Activated CD8-positive, alpha-beta memory T cell treated with anti-CD3 and anti-CD28 coated beads for 48 hours (primary cell): ENCODE measurements around the gene CROCC.
"Not testable (repeated sequence)": the region's sequence is repeated elsewhere in the genome, so short reads cannot be mapped to it uniquely, and the experiment has no call there.

Source experiments
- DNase-seq, 3 experiments: peaks; one replicate each; pipeline ENCODE4 v3.0.0-alpha.2; 2020; ENCODE audit warnings: low read depth in 2 of 3, low spot score in 2 of 3

Gene CROCC

GRCh38 chr1:16914928-16915626, 6.7 kb upstream of the CROCC start:
- not testable (repeated sequence) for DNase-seq

GRCh38 chr1:16915627-16915973, 6.1 kb upstream of the CROCC start:
- DNase-seq = no peak

- not testable (repeated sequence) for DNase-seq
Observed at GRCh38 chr1:16916036-16916880, 5.5 kb upstream of the CROCC start.

GRCh38 chr1:16918371-16918770, 3.4 kb upstream of the CROCC start:
- DNase-seq = no peak

- DNase-seq = not testable (repeated sequence)
Observed at GRCh38 chr1:16918936-16919665, 2.6 kb upstream of the CROCC start.

- DNase-seq = no peak
Observed at GRCh38 chr1:16920951-16921350, 780 bp upstream of the CROCC start.

GRCh38 chr1:16922466-16922865, 735 bp downstream of the CROCC start:
- DNase-seq = no peak

- no peak for DNase-seq
Observed at GRCh38 chr1:16922885-16923431, 1.2 kb downstream of the CROCC start.

- no peak for DNase-seq
Observed at GRCh38 chr1:16924216-16924918, 2.6 kb downstream of the CROCC start.

GRCh38 chr1:16924919-16925477, 3.3 kb downstream of the CROCC start:
- DNase-seq = no peak

GRCh38 chr1:16925635-16926490, 4.1 kb downstream of the CROCC start:
- DNase-seq = no peak

GRCh38 chr1:16926491-16927073, 4.9 kb downstream of the CROCC start:
- no peak for DNase-seq

GRCh38 chr1:16927256-16927655, 5.5 kb downstream of the CROCC start:
- no peak for DNase-seq

- no peak for DNase-seq
Observed at GRCh38 chr1:16927711-16928485, 6.2 kb downstream of the CROCC start.

GRCh38 chr1:16929146-16930041, 7.7 kb downstream of the CROCC start:
- DNase-seq = not testable (repeated sequence)

GRCh38 chr1:16931206-16931934, 9.6 kb downstream of the CROCC start:
- not testable (repeated sequence) for DNase-seq

- DNase-seq = not testable (repeated sequence)
Observed at GRCh38 chr1:16933945-16934344, 12.2 kb downstream of the CROCC start.
